ENCODE data around the gene PCSK6.

The PCSK6 gene

DNA sequence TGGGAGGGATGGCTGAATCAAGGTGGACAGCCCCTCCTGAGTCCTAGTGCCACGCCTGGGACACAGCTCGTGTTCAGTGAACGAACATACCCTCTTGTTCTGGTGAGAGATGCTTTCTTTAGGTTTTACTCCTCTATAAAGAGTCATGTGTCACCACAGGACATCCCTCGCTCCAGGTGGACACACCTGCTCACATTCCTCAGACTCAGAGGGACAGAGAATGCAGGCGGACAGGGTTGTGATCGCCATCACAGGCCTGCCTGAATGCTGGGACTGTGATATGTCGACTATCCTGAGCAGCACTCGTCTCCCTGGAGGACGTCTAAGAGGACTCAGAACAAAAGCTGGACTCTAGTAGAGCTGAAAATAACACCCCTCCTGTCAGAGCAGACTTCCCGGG lies 98.1 kb downstream of the PCSK6 start:
- H3K27me3 ChIP-seq (ENCODE audit: control insufficient read depth, insufficient read depth, low read length), result no peaks in the 10 kb centered on the region
- H3K4me1 ChIP-seq (ENCODE audit: control insufficient read depth, insufficient read depth, low read length), result no peaks in the 10 kb centered on the region
- H3K4me3 ChIP-seq (ENCODE audit: low read depth, low read length), result no peak overlapping the region
- no peak overlapping the region for H3K9ac ChIP-seq (ENCODE audit: low read depth, low read length)
- peaks cover 4% of the 10 kb centered on the region for H3K36me3 ChIP-seq (ENCODE audit: control insufficient read depth, insufficient read depth, low read length)
- H3K9me3 ChIP-seq (ENCODE audit: control insufficient read depth, insufficient read depth, low read length), result no peaks in the 10 kb centered on the region

DNA sequence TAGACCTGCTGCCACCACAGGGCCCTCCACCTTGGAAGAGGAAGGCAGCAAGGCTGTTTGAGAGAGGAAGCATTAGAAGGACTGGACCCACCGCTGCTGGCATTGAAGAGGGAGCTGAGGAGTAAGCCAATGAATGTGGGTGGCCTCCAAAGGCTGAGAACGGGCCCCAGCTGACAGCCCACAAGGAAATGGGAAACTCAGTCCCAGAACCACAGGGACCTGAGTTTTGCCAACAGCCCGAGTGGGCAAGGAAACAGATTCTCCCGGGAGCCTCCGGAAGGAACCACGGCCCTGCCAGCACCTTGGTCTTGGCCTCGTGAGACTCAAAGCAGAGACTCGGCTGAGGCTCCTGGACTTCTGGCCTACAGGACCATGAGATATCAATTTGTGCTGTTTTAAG lies 99.0 kb downstream of the PCSK6 start:
- Histone ChIP-seq H3K36me3 (ENCODE audit: control insufficient read depth, insufficient read depth, low read length) (peaks cover 4% of the 10 kb centered on the region), H3K4me1 (ENCODE audit: control insufficient read depth, insufficient read depth, low read length) (no peaks in the 10 kb centered on the region), H3K9ac (ENCODE audit: low read depth, low read length) (no peak overlapping the region), H3K27me3 (ENCODE audit: control insufficient read depth, insufficient read depth, low read length) (no peaks in the 10 kb centered on the region), H3K9me3 (ENCODE audit: control insufficient read depth, insufficient read depth, low read length) (no peaks in the 10 kb centered on the region), H3K4me3 (ENCODE audit: low read depth, low read length) (no peak overlapping the region)

DNA sequence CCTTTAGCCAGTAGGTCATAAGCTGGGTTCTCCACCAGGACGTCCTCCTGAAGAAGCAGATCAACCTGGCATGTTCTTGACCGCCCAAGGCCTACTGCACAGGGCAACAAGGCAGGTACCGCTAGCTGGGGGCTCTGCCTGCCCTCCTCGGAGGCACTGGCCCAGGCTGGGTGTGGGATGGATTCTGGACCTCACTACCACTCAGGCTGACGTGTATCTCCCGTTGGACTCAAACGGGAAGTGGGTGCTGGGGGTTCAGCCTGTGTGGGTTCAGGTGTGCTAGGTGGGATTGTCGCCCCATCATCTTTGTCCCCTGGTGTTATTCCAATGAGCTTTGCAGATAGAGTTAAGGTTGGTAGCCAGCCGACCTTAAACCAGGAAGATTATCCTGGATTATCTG lies 99.4 kb downstream of the PCSK6 start:
- H3K4me1 ChIP-seq (ENCODE audit: control insufficient read depth, insufficient read depth, low read length), result no peaks in the 10 kb centered on the region
- no peak overlapping the region for H3K4me3 ChIP-seq (ENCODE audit: low read depth, low read length)
- no peak overlapping the region for H3K9ac ChIP-seq (ENCODE audit: low read depth, low read length)
- H3K27me3 ChIP-seq (ENCODE audit: control insufficient read depth, insufficient read depth, low read length), result no peaks in the 10 kb centered on the region
- H3K36me3 ChIP-seq (ENCODE audit: control insufficient read depth, insufficient read depth, low read length), result peaks cover 4% of the 10 kb centered on the region
- no peaks in the 10 kb centered on the region for H3K9me3 ChIP-seq (ENCODE audit: control insufficient read depth, insufficient read depth, low read length)

DNA sequence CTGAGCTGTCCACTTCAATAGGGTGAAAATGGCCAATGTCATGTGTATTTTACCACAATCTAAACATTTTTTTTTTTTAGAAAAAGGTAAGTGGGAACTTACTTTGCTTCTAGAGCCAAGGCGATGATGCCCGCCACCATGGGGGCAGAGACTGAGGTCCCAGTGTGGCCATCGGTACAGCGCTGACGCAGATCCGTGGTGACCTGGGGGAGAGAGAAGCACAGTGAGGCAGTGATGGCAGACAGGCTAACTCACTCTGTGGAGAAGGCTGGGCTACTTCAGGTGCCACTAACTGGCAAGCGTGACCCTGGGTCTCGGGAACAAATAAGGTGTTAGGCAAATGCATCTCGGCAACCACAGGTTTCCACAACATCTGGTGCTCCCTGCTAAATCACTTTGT lies 100.1 kb downstream of the PCSK6 start:
- H3K9ac ChIP-seq (ENCODE audit: low read depth, low read length), result no peak overlapping the region
- no peak overlapping the region for H3K4me3 ChIP-seq (ENCODE audit: low read depth, low read length)
- no peaks in the 10 kb centered on the region for H3K4me1 ChIP-seq (ENCODE audit: control insufficient read depth, insufficient read depth, low read length)
- H3K36me3 ChIP-seq (ENCODE audit: control insufficient read depth, insufficient read depth, low read length), result peaks cover 4% of the 10 kb centered on the region
- no peaks in the 10 kb centered on the region for H3K27me3 ChIP-seq (ENCODE audit: control insufficient read depth, insufficient read depth, low read length)
- H3K9me3 ChIP-seq (ENCODE audit: control insufficient read depth, insufficient read depth, low read length), result no peaks in the 10 kb centered on the region

- H3K36me3 ChIP-seq (ENCODE audit: control insufficient read depth, insufficient read depth, low read length), result peaks cover 4% of the 10 kb centered on the region
- H3K27me3 ChIP-seq (ENCODE audit: control insufficient read depth, insufficient read depth, low read length), result no peaks in the 10 kb centered on the region
- H3K4me1 ChIP-seq (ENCODE audit: control insufficient read depth, insufficient read depth, low read length), result no peaks in the 10 kb centered on the region
- no peaks in the 10 kb centered on the region for H3K9me3 ChIP-seq (ENCODE audit: control insufficient read depth, insufficient read depth, low read length)
- H3K4me3 ChIP-seq (ENCODE audit: low read depth, low read length), result no peak overlapping the region
- no peak overlapping the region for H3K9ac ChIP-seq (ENCODE audit: low read depth, low read length)
Measured at GRCh38 chr15:101388046-101388445, 101.5 kb downstream of the PCSK6 start.

DNA sequence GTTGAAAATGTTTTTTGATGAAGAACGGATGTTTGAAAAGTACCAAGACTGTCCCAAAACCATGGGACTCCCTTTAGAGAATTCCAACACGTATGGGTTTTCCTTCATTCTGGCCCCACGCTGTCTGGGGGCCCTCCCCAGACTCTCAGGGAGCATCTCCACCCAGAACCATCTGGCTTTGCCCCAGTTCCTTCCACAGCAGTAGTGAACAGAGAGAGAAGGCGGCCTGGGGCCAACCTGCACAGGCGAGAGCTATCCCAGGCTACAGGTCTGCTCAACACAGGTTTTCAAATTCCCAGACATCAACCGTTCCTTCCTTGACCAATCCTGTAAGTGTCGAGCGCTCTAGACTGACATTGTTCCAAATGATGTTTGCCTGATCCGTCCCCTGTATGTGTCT lies 101.9 kb downstream of the PCSK6 start:
- Histone ChIP-seq H3K4me3 (ENCODE audit: low read depth, low read length) (no peak overlapping the region), H3K4me1 (ENCODE audit: control insufficient read depth, insufficient read depth, low read length) (no peaks in the 10 kb centered on the region), H3K9ac (ENCODE audit: low read depth, low read length) (no peak overlapping the region), H3K27me3 (ENCODE audit: control insufficient read depth, insufficient read depth, low read length) (no peaks in the 10 kb centered on the region), H3K9me3 (ENCODE audit: control insufficient read depth, insufficient read depth, low read length) (no peaks in the 10 kb centered on the region), H3K36me3 (ENCODE audit: control insufficient read depth, insufficient read depth, low read length) (peaks cover 4% of the 10 kb centered on the region)

GRCh38 chr15:101386967-101387366 lies 102.5 kb downstream of the PCSK6 start:
- H3K4me1 ChIP-seq (ENCODE audit: control insufficient read depth, insufficient read depth, low read length), result no peaks in the 10 kb centered on the region
- peaks cover 4% of the 10 kb centered on the region for H3K36me3 ChIP-seq (ENCODE audit: control insufficient read depth, insufficient read depth, low read length)
- H3K9me3 ChIP-seq (ENCODE audit: control insufficient read depth, insufficient read depth, low read length), result no peaks in the 10 kb centered on the region
- H3K4me3 ChIP-seq (ENCODE audit: low read depth, low read length), result no peak overlapping the region
- H3K9ac ChIP-seq (ENCODE audit: low read depth, low read length), result no peak overlapping the region
- no peaks in the 10 kb centered on the region for H3K27me3 ChIP-seq (ENCODE audit: control insufficient read depth, insufficient read depth, low read length)

GRCh38 chr15:101386006-101386405 lies 103.5 kb downstream of the PCSK6 start:
- no peak overlapping the region for H3K9ac ChIP-seq (ENCODE audit: low read depth, low read length)
- H3K36me3 ChIP-seq (ENCODE audit: control insufficient read depth, insufficient read depth, low read length), result peaks cover under 1% of the 10 kb centered on the region
- H3K4me1 ChIP-seq (ENCODE audit: control insufficient read depth, insufficient read depth, low read length), result no peaks in the 10 kb centered on the region
- H3K9me3 ChIP-seq (ENCODE audit: control insufficient read depth, insufficient read depth, low read length), result no peaks in the 10 kb centered on the region
- H3K4me3 ChIP-seq (ENCODE audit: low read depth, low read length), result no peak overlapping the region
- no peaks in the 10 kb centered on the region for H3K27me3 ChIP-seq (ENCODE audit: control insufficient read depth, insufficient read depth, low read length)

- Histone ChIP-seq H3K36me3 (ENCODE audit: control insufficient read depth, insufficient read depth, low read length) (no peaks in the 10 kb centered on the region), H3K27me3 (ENCODE audit: control insufficient read depth, insufficient read depth, low read length) (no peaks in the 10 kb centered on the region), H3K9ac (ENCODE audit: low read depth, low read length) (no peak overlapping the region), H3K9me3 (ENCODE audit: control insufficient read depth, insufficient read depth, low read length) (no peaks in the 10 kb centered on the region), H3K4me1 (ENCODE audit: control insufficient read depth, insufficient read depth, low read length) (no peaks in the 10 kb centered on the region), H3K4me3 (ENCODE audit: low read depth, low read length) (no peak overlapping the region)
Measured at GRCh38 chr15:101384276-101384675, 105.2 kb downstream of the PCSK6 start.

- H3K27me3 ChIP-seq (ENCODE audit: control insufficient read depth, insufficient read depth, low read length), result no peaks in the 10 kb centered on the region
- no peaks in the 10 kb centered on the region for H3K36me3 ChIP-seq (ENCODE audit: control insufficient read depth, insufficient read depth, low read length)
- H3K9ac ChIP-seq (ENCODE audit: low read depth, low read length), result no peak overlapping the region
- no peaks in the 10 kb centered on the region for H3K4me1 ChIP-seq (ENCODE audit: control insufficient read depth, insufficient read depth, low read length)
- no peak overlapping the region for H3K4me3 ChIP-seq (ENCODE audit: low read depth, low read length)
- H3K9me3 ChIP-seq (ENCODE audit: control insufficient read depth, insufficient read depth, low read length), result no peaks in the 10 kb centered on the region
Measured at GRCh38 chr15:101382544-101382943, 107.0 kb downstream of the PCSK6 start.

DNA sequence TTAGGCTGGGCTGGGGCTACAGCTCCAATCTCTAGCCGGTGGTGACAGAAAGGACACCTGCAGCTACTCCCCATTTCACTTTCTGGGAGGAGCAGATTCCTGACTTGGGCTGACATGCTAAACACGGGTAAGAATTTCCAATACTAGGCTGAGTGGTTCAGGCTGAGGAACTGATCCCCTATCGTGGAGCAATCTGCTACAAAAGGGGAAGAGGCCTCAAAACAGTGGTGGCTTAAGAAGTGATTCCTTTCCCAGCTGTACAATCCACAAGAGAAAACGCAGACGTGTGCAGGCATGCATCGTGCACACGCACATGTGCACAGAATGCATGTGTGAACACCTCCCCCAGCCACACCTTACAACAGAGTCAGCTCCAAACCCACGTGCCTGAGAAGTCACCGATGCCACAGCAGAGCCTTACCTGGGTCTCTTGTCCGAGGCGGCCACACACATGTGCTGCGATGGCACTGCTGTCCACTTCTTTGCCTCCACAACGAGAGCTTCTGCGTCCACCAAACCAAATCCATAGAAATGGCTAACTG lies 107.8 kb downstream of the PCSK6 start:
- H3K27me3 ChIP-seq (ENCODE audit: control insufficient read depth, insufficient read depth, low read length), result no peaks in the 10 kb centered on the region
- H3K9me3 ChIP-seq (ENCODE audit: control insufficient read depth, insufficient read depth, low read length), result no peaks in the 10 kb centered on the region
- H3K4me3 ChIP-seq (ENCODE audit: low read depth, low read length), result no peak overlapping the region
- no peaks in the 10 kb centered on the region for H3K36me3 ChIP-seq (ENCODE audit: control insufficient read depth, insufficient read depth, low read length)
- H3K9ac ChIP-seq (ENCODE audit: low read depth, low read length), result no peak overlapping the region
- no peaks in the 10 kb centered on the region for H3K4me1 ChIP-seq (ENCODE audit: control insufficient read depth, insufficient read depth, low read length)

DNA sequence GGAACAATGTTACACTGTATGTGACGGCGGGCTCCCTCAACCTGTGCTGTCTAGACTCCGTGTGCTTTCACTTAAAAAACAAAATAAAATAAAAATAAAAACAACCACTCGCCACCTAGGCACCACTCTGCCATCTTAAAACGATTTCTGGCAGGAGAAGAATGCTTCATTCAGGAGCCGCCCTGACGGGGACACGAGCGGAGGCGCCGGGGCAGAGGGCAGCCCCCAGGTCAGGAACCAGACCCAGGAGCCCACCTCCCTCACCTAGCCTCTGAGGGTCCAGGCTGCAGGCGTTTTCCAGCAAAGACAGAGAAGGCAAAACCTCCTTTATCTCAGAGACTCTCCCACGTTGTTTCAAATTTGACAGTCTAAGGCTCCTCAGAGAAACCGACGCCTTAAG lies 109.4 kb downstream of the PCSK6 start:
- H3K4me1 ChIP-seq (ENCODE audit: control insufficient read depth, insufficient read depth, low read length), result no peaks in the 10 kb centered on the region
- no peaks in the 10 kb centered on the region for H3K27me3 ChIP-seq (ENCODE audit: control insufficient read depth, insufficient read depth, low read length)
- H3K9ac ChIP-seq (ENCODE audit: low read depth, low read length), result no peak overlapping the region
- H3K9me3 ChIP-seq (ENCODE audit: control insufficient read depth, insufficient read depth, low read length), result no peaks in the 10 kb centered on the region
- H3K4me3 ChIP-seq (ENCODE audit: low read depth, low read length), result no peak overlapping the region
- H3K36me3 ChIP-seq (ENCODE audit: control insufficient read depth, insufficient read depth, low read length), result no peaks in the 10 kb centered on the region

- no peak overlapping the region for H3K9ac ChIP-seq (ENCODE audit: low read depth, low read length)
Measured at GRCh38 chr15:101379647-101380046, 109.9 kb downstream of the PCSK6 start.

More at GRCh38 chr15:101379647-101380046, 109.9 kb downstream of the PCSK6 start:
- Histone ChIP-seq H3K9me3 (ENCODE audit: control insufficient read depth, insufficient read depth, low read length) (no peaks in the 10 kb centered on the region), H3K27me3 (ENCODE audit: control insufficient read depth, insufficient read depth, low read length) (no peaks in the 10 kb centered on the region), H3K36me3 (ENCODE audit: control insufficient read depth, insufficient read depth, low read length) (no peaks in the 10 kb centered on the region), H3K4me1 (ENCODE audit: control insufficient read depth, insufficient read depth, low read length) (no peaks in the 10 kb centered on the region), H3K4me3 (ENCODE audit: low read depth, low read length) (no peak overlapping the region)

All from iPS-15b (cell line).